SK-N-SH (cell line): ENCODE measurements around the gene NR2F6. TPM values are rescaled to one million over a fixed set of nuclear protein-coding genes. Genes with fewer than 3 reads are reported as not detected.

ENCODE experiments used
- CTCF ChIA-PET: fragments of 300-600, 350-600 bp; formaldehyde crosslinking; extraction: SDS; loops from one replicate; lab custom pipeline; 2021; lab: Yijun Ruan, JAX
- POLR2A ChIA-PET: fragments of 350-600 bp; sonication (Branson Sonifier 250); formaldehyde crosslinking; extraction: SDS; loops from one replicate; lab custom pipeline; 2020; ENCODE audit warnings: antibody characterized with exemption, inconsistent platforms; lab: Yijun Ruan, JAX
- DNase-seq: peaks from one replicate; pipeline ENCODE4 v3.0.0; 2012
- H2AFZ ChIP-seq: fragments of 200-600 bp; sonication (generic); 2 replicates; pipeline ENCODE4 v1.8.1; 2016; ENCODE audit warnings: antibody characterized with exemption, mild to moderate bottlenecking, low read depth
- H3F3A ChIP-seq: fragments of 200-600 bp; sonication (generic); replicated peaks from 2 replicates; pipeline ENCODE3; 2016; ENCODE audit warnings: antibody characterized with exemption, mild to moderate bottlenecking; ENCODE audit not compliant: insufficient read depth
- H3K27ac ChIP-seq, 2 experiments: fragments of 200-500 bp in 1 of 2; fragments of 200-600 bp in 1 of 2; sonication (Bioruptor generic) in 1 of 2; sonication (generic), shearing (Covaris generic) in 1 of 2; 2 replicates each; pipeline versions ENCODE4 v1.5.1 to v1.6.1; 2014 to 2016; ENCODE audit warnings: low read depth in 2 of 2, inconsistent platforms in 1 of 2, low read length in 1 of 2, mild to moderate bottlenecking in 1 of 2, mixed read lengths in 1 of 2
- H3K27me3 ChIP-seq: fragments of 200-600 bp; sonication (generic), shearing (Covaris generic); 2 replicates; pipeline ENCODE4 v1.6.1; 2016; ENCODE audit warnings: mixed run types; ENCODE audit not compliant: insufficient read depth
- H3K36me3 ChIP-seq, 2 experiments: fragments of 200-500 bp in 1 of 2; fragments of 200-600 bp in 1 of 2; sonication (Bioruptor generic) in 1 of 2; sonication (generic) in 1 of 2; replicated peaks in 1 of 2; 2 replicates each; pipeline versions ENCODE3 to v1.5.1; 2014 to 2016; ENCODE audit warnings: low read length in 1 of 2, mild to moderate bottlenecking in 1 of 2; ENCODE audit not compliant: insufficient read depth in 2 of 2, control insufficient read depth in 1 of 2
- H3K4me1 ChIP-seq, 2 experiments: fragments of 200-500 bp in 1 of 2; fragments of 200-600 bp in 1 of 2; sonication (Bioruptor generic) in 1 of 2; sonication (generic), shearing (Covaris generic) in 1 of 2; 2 replicates each; pipeline versions ENCODE4 v1.5.1 to v1.6.1; 2014 to 2016; ENCODE audit warnings: low read depth in 1 of 2, low read length in 1 of 2, mixed run types in 1 of 2; ENCODE audit not compliant: insufficient read depth in 2 of 2, control insufficient read depth in 1 of 2
- H3K4me2 ChIP-seq: fragments of 200-600 bp; sonication (generic), shearing (Covaris generic); 2 replicates; pipeline ENCODE4 v1.6.1; 2017; ENCODE audit warnings: mixed run types
- H3K4me3 ChIP-seq, 2 experiments: fragments of 200-500 bp in 1 of 2; fragments of 200-600 bp in 1 of 2; sonication (Bioruptor generic) in 1 of 2; sonication (generic), shearing (Covaris generic) in 1 of 2; 2 replicates each; pipeline versions ENCODE4 v1.5.1 to v1.8.1; 2014 to 2016; ENCODE audit warnings: low read depth in 2 of 2, inconsistent platforms in 1 of 2, low read length in 1 of 2, mild to moderate bottlenecking in 1 of 2, mixed read lengths in 1 of 2, moderate library complexity in 1 of 2
- H3K79me2 ChIP-seq: fragments of 200-600 bp; sonication (generic); 2 replicates; pipeline ENCODE4 v1.8.1; 2017; ENCODE audit warnings: mild to moderate bottlenecking; ENCODE audit not compliant: insufficient read depth
- H3K9ac ChIP-seq: fragments of 200-600 bp; sonication (generic); 2 replicates; pipeline ENCODE4 v1.6.1; 2017; ENCODE audit warnings: mixed run types
- H3K9me2 ChIP-seq: fragments of 200-600 bp; sonication (generic); 2 replicates; pipeline ENCODE4 v1.6.1; 2017; ENCODE audit warnings: mixed run types
- H3K9me3 ChIP-seq: fragments of 200-600 bp; sonication (generic); 2 replicates; pipeline ENCODE4 v1.6.1; 2017; ENCODE audit warnings: mixed run types, mild to moderate bottlenecking, moderate library complexity
- H4K20me1 ChIP-seq: fragments of 200-600 bp; sonication (generic); 2 replicates; pipeline ENCODE4 v1.6.1; 2017; ENCODE audit warnings: mild to moderate bottlenecking, mixed run types; ENCODE audit not compliant: insufficient read depth
- CTCF ChIP-seq: fragments of 200-600 bp; sonication (generic); IDR thresholded peaks from 2 replicates; pipeline ENCODE4 v1.6.1; 2017; ENCODE audit warnings: antibody characterized with exemption, mild to moderate bottlenecking, moderate library complexity
- ELF1 ChIP-seq: IDR thresholded peaks from 2 replicates; pipeline ENCODE4 v1.4.0; 2012
- EP300 ChIP-seq, 2 experiments: IDR thresholded peaks; 2 replicates each; pipeline versions ENCODE4 v1.4.0 to v1.6.1; 2012; ENCODE audit warnings: borderline replicate concordance in 1 of 2, low read depth in 1 of 2, low read length in 1 of 2
- GATA2 ChIP-seq: sonication (generic); formaldehyde crosslinking; IDR thresholded peaks from 2 replicates; pipeline ENCODE4 v1.5.0; 2020; ENCODE audit warnings: mild to moderate bottlenecking, missing genetic modification reagents
- JUND ChIP-seq: IDR thresholded peaks from 2 replicates; pipeline ENCODE4 v1.4.0; 2012
- MAX ChIP-seq: IDR thresholded peaks from 2 replicates; pipeline ENCODE4 v1.4.0; 2012; ENCODE audit warnings: low read depth
- NFIC ChIP-seq: IDR thresholded peaks from 2 replicates; pipeline ENCODE4 v1.4.0; 2012; ENCODE audit warnings: borderline replicate concordance
- POLR2AphosphoS5 ChIP-seq: IDR thresholded peaks from 2 replicates; pipeline ENCODE4 v1.6.1; 2012; ENCODE audit warnings: low read depth, low read length
- REST ChIP-seq: IDR thresholded peaks from 2 replicates; pipeline ENCODE4 v1.6.1; 2012; ENCODE audit warnings: mild to moderate bottlenecking, low read depth, low read length, moderate library complexity
- TCF12 ChIP-seq: IDR thresholded peaks from 2 replicates; pipeline ENCODE4 v1.4.0; 2012
- TEAD4 ChIP-seq: IDR thresholded peaks from 2 replicates; pipeline ENCODE4 v1.4.0; 2012; ENCODE audit warnings: mild to moderate bottlenecking, borderline replicate concordance; ENCODE audit not compliant: insufficient read depth
- YY1 ChIP-seq: IDR thresholded peaks from 2 replicates; pipeline ENCODE4 v1.4.0; 2012; ENCODE audit warnings: low read depth, mild to moderate bottlenecking
- WGBS: methylation state at CpG from one replicate; pipeline ENCODE4 v1.1.6; 2017; ENCODE audit warnings: low lambda C conversion rate; 5-methylcytosine and 5-hydroxymethylcytosine counted together
- polyA plus RNA-seq, 3 experiments: library from polyadenylated mRNA; depleted of rRNA; stranded (reverse); fragments of >200 nt; gene quantifications; 2 replicates each; pipeline ENCODE4 v1.2.3, GENCODE V29; 2012
- TF ChIP-seq, protein P1 (sequence below): fragments of 150-350 bp; IDR thresholded peaks from 2 replicates; pipeline ENCODE4 v1.6.1; 2016; ENCODE audit warnings: mild to moderate bottlenecking, low read depth, low read length

Gene NR2F6
- polyA plus RNA-seq, 1 of the 3 experiments (the other 2 are of a cell fraction), result 37.3 TPM

GRCh38 chr19:17240062-17240752 lies 5.5 kb downstream of the NR2F6 start (continued):
- TF ChIP-seq, protein P1, sequence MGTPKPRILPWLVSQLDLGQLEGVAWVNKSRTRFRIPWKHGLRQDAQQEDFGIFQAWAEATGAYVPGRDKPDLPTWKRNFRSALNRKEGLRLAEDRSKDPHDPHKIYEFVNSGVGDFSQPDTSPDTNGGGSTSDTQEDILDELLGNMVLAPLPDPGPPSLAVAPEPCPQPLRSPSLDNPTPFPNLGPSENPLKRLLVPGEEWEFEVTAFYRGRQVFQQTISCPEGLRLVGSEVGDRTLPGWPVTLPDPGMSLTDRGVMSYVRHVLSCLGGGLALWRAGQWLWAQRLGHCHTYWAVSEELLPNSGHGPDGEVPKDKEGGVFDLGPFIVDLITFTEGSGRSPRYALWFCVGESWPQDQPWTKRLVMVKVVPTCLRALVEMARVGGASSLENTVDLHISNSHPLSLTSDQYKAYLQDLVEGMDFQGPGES, result no peak
- TF ChIP-seq CTCF, result no peak
- TF ChIP-seq POLR2AphosphoS5, result no peak
- TF ChIP-seq MAX, result no peak

- H3K4me2 ChIP-seq, result no peak overlapping the region
- H4K20me1 ChIP-seq, result peaks cover 29% of the 10 kb centered on the region
- H3K9me2 ChIP-seq, result no peaks in the 10 kb centered on the region
- H2AFZ ChIP-seq, result no peak overlapping the region
- ChIA-PET CTCF (interaction anchor here (4.4 kb wide), 1 partner anchor 44 kb away, joined by 29 read pairs; the partner anchor contains the start of gene ANKLE1), POLR2A (no interaction called here)
- peaks cover 7 to 8% of the 10 kb centered on the region in 2 experiments for H3K36me3 ChIP-seq
- H3K27ac ChIP-seq, result no peak overlapping the region
- no peak overlapping the region for H3K4me3 ChIP-seq
- H3K9ac ChIP-seq, result no peak overlapping the region
- H3F3A ChIP-seq, result peaks cover 16% of the 10 kb centered on the region
- H3K79me2 ChIP-seq, result peaks cover 84% of the 10 kb centered on the region
- no peaks in the 10 kb centered on the region for H3K27me3 ChIP-seq
- H3K4me1 ChIP-seq, result peaks cover 13 to 25% of the 10 kb centered on the region in 2 experiments; a peak in 3 of 4 replicates
- TF ChIP-seq GATA2 (CRISPR knock-in tag) (no peak), TEAD4 (no peak), TCF12 (no peak), ELF1 (no peak), YY1 (no peak), REST (no peak), EP300 (IDR thresholded peaks at IDR 0.05; ENCODE audit: borderline replicate concordance in 1 of 2, low read depth in 1 of 2, low read length in 1 of 2) (no peak), JUND (no peak), MAX (no peak), NFIC (no peak)
- TF ChIP-seq, protein P1, result no peak
- WGBS, result 93% methylated on average over 13 of the region's 13 CpGs
- no peaks in the 10 kb centered on the region for H3K9me3 ChIP-seq
- no peak for DNase-seq
These were observed 7.7 kb downstream of the NR2F6 start for GRCh38 chr19:17237747-17238706.
